IPS-18c (cell line): ENCODE data around the gene CCDC8.
A peak's percentile ranks its signal among the peaks of the same experiment; 100 is the strongest.
"Not testable (repeated sequence)": the region's sequence is repeated elsewhere in the genome, so short reads cannot be mapped to it uniquely, and the experiment has no call there.

Source experiments
- H3K4me3 ChIP-seq: 2 replicates; pipeline ENCODE4 v1.7.0; 2013; ENCODE audit warnings: low read depth, mild to moderate bottlenecking, low read length, moderate library complexity; ENCODE audit not compliant: insufficient read depth
- H3K9me3 ChIP-seq: one replicate; pipeline ENCODE4 v1.6.1; 2013; ENCODE audit warnings: mild to moderate bottlenecking, low read length, moderate library complexity; ENCODE audit not compliant: control insufficient read depth, insufficient read depth

Gene CCDC8

DNA sequence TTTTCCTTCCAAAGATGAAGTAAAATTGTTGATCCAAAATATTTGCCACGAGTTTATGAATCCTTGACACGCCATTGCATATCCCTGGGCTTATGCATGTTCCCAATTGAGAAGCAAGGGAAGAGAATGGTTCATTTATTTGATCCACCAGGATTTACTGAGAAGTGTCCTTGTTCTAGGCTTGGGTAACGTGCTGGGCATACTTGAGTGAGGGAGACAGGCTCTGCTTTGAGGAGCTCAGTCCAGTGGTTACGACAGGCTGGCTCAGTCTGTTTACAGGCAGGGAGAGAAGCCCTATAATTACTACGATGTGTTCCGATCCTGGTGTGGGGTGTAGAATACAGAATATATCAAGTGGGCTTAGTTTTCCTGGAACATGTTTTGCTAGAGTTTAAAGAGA lies 21.6 kb upstream of the CCDC8 start:
- Histone ChIP-seq H3K4me3 (no peak overlapping the region), H3K9me3 (no peaks in the 10 kb centered on the region)

DNA sequence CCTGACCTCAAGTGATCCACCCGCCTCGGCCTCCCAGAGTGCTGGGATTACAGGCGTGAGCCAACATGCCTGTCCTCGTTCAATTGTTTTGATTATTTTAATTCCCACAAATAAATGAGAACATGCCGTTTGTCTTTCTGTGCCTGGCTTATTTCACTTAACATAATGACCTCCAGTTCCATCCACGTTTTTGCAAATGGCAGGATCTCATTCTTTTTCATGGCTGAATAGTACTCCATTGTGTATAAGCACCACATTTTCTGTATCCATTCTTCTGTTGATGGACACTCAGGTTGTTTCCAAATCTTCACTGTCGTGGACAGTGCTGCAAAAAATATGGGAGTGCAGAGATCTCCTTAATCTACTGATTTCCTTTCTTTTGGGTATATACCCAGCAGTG lies 20.1 kb upstream of the CCDC8 start:
- not testable (repeated sequence) for H3K9me3 ChIP-seq, H3K4me3 ChIP-seq

DNA sequence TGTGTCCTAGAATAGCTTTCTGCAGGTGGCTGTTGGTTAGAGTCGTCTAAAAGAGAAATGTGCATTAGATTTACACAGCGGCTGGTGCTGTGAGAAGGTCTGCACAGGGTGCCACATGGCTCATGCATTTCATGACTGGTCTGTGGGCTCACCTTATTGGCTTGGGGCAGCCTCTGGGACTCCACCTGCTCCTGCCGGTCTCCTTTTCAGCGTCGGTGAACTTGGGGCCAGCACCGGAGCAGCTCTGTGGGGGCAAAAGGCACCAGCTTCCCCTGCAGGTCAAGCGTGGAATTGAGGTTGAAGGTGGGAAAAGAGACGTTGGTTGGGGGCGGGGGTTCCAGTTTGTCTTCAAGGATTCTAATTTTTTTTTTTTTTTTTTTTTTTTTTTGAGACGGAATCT lies 18.5 kb upstream of the CCDC8 start:
- H3K4me3 ChIP-seq = no peak overlapping the region
- no peaks in the 10 kb centered on the region for H3K9me3 ChIP-seq

DNA sequence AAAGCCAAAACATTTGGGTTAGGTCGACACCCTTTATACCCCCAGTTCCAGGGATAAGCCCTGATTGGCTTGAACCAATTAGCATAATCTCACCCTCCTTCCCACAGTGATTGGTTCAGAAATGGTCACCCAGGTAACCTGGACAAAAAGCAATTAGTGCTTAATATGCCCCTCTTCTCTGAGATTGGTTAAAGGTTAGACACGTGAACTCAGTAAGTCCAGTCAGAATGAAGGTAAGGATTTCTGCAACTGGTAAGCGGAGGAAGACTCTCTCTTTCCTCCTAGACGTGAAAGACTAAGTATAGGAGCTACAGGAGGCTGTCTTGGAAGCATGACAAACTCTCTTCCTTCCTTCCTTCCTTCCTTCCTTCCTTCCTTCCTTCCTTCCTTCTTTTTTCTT lies 16.6 kb upstream of the CCDC8 start:
- H3K9me3 ChIP-seq = no peaks in the 10 kb centered on the region
- H3K4me3 ChIP-seq = no peak overlapping the region

DNA sequence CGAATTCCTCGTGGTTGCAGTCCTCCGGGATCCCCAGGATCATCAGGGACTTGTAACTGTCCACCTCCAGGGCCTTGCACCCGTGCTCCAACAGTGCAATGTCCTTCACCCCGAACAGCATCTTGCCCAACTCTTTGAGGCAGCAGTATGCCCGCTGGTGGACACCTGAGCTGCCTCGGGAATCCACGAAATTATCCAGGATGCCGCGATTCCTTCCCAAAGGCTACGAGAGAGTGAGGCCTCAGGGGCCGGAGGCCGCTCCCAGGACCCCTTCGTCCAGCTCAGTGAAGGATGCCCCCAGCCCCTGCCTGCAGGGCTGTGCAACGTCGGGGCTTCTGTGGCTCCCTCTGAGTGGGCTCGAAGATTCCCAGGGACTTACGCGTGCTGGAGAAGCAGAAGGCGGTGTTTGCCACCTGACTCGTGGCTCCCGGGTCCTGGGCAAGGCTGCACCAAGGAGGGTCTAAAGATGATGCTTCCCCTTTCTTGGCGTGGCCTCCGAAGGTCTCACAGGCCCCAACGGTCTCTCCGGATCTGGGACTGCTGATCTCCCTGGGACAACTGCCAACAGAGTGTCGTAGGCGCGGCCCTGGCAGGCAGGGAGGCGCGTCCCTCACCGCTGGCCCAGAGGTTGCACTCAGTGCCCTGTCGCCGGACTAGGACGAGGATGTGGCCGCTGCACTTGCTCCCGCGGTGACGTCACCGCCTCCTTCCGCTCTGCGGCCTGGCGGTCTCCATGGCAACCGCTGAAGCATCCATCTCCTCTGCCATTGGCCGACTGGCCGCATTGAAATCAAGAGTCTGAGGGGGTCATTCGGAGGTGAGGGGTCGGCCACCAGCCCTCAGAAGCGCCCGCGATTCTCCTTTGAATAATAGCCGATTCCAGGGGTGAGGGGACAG lies 15.1 kb upstream of the CCDC8 start, which contains the start of gene PNMA8C:
PNMA8C (minus strand) TSS at position 698 of the 897 bp plus-strand sequence; CDS start at position 121, 577 bp downstream.
- H3K4me3 ChIP-seq = peak within 1 kb of the TSS; percentile 36; the same call in 1 of the 2 replicates

DNA sequence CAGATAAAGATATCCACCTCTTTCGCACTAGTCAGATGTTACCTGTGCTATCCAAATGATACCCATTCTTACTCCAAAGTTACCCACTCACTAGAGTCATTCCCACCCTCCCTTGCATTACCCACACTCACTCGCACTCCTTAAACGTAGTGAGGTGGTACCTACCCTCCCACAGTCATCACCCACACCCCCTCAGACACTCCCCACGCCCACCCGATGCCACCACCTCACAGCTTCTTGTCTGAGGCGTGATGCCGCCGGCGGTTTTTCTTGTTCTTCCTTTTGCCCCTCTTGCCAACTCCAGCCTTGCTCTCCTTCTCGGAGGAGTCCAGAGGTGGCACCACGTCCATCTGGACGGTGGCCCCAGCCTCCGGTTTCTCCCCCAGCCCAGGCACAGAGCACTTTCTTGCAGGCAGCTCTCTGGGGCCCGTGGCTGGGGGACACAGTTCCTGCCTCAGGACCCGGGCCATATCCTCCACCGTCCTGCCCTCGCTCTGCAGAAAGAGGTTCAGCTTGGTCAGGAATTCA lies 14.2 kb upstream of the CCDC8 start:
- no peak overlapping the region for H3K4me3 ChIP-seq
- no peaks in the 10 kb centered on the region for H3K9me3 ChIP-seq

More for the DNA sequence above, 15.1 kb upstream of the CCDC8 start, which contains the start of gene PNMA8C:
- H3K9me3 ChIP-seq = no peaks in the 10 kb centered on the region

DNA sequence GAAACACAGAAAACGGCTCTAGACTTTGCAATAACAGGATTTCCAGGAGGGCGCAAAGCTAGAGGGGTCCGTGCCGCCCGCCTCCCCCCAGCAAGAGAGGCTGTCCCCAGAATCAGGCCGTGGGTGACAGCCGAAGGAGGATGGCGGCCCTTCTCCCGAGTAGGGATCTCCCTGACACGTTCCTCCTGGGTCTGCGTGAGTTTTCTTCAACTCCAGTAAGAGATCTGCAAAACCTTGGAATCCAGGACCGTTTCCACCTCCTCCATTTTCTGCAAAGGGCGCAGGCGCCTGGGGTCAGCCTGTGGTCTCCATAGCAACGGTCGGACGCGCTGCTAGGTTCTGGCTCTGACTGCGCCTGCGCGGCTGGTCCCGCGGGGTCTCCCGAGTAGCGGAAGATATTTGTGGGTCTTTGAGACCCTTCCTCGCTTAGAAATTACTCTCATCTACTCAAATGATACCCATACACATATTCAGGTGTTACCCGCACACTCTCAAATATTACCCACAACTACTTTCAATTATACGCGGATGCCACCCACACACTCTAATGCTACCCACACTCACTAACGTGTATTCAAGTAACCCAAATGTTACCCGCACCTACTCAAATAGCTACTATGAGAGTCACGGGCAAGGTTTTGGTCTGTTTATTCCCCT lies 13.3 kb upstream of the CCDC8 start:
- Histone ChIP-seq H3K4me3 (peak overlapping the region; percentile 76), H3K9me3 (no peaks in the 10 kb centered on the region)

DNA sequence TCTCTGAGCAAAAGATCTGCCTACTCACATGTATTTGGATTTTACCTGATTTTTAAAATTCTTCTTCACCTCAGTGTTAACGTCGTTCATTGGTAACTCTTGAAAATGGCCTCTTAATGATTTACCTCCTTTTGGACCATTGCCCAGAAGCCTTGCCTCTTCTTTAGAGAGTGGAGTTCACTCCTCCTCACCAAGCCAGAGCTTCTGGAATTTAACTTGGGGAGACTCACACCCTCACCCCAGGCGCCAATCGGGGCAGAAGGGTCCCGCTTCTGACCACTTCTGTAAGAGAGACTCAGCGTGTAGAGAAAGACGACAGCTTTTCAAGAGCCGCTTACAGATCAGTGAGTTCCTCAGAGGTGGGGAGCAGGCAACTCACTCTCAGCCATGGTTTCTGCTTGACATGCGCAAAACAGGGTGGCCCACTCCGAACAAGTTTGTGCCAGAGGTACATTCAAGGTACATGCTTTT lies 12.7 kb upstream of the CCDC8 start:
- peak overlapping the region; percentile 76 for H3K4me3 ChIP-seq
- no peaks in the 10 kb centered on the region for H3K9me3 ChIP-seq

DNA sequence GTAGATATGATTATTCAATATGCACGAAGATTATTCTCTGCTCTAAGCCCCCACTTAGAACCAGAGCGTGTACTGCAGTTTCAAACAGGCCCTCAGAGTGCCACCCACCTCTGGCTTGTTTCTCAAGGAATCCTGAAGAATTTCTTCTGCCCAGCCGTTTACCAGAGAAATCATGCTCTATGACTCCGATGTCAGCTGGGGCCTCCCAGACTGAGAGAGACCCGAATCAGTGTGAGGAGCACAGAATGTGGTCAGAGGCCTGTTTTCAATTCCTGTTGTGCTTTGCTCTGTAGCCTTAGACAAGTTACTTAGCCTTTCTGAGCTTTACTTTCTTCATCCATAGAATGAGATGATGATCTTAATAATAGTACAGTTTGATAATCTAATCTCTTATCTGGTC lies 9.8 kb upstream of the CCDC8 start:
- no peak overlapping the region for H3K4me3 ChIP-seq
- H3K9me3 ChIP-seq = no peaks in the 10 kb centered on the region

DNA sequence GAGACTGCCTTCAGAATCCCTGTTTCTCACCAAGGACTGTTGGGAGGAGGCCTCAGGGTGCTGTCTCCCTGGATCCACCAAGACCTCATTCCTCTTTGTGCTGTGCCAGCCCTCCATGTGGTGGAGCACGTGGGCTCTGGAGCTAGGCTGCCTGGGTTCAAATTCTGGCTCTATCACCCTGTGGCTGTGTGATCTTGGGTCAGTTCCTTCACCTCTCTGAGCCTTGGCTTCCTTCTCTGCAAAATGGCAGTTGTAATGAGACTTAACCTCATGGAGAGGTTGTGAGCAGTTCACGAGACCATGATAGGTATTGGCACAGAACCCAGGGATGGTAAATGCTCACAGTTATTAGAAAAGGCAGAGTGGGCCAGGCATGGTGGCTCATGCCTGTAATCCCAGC lies 9.0 kb upstream of the CCDC8 start:
- Histone ChIP-seq H3K9me3 (no peaks in the 10 kb centered on the region), H3K4me3 (no peak overlapping the region)

DNA sequence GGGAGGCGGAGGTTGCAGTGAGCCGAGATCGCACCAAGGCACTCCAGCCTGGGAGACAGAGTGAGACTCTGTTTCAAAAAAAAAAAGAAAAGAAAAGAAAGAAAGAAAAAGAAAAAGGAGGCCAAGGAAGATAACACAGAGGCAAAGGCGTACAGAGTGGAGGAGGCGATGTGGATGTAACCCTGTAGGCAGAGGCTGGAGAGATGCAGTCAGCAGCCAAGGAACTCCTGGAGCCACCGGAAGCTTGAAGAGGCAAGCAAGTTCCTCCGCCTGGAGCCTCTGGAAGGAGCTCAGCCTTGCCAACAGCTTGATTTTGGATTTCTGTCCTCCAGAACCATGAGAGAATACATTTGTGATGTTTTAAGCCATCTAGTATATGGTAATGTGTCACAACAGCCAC lies 6.7 kb upstream of the CCDC8 start:
- Histone ChIP-seq H3K9me3 (no peaks in the 10 kb centered on the region), H3K4me3 (no peak overlapping the region)

DNA sequence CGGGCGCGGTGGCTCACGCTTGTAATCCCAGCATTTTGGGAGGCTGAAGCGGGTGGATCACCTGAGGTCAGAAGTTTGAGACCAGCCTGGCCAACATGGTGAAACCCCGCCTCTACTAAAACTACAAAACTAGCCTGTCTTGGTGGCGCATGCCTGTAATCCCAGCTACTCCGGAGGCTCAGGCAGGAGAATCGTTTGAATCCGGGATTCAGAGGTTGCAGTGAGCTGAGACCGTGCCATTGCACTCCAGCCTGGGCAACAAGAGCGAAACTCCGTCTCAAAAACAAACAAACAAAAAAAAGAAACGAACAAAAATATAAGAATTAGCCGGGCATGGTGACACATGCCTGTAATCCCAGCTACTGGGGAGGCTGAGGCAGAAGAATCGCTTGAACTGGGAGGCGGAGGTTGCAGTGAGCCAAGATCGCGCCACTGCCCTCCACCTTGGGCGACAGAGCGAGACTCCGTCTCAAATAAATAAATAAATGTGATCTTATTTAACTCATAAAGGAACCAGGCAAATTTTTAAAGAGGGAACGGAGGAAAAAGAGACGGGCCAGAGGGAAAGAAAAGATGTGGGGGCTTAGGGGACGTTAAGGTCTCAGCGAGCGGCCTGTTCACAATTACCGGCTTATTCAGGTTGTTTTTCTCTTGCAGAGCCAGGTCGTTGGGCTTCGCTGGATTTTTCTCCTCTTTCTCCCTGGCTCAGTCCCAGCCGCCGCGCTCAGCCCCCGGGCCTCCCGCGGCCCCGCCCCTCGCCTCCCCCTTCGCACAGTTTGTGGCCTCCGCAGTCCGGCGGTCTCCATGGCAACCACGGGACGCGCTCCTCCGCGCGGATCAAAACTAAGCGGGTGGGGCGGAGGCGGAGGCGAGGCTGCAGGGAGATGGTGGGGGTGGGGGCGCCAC lies 2.7 kb upstream of the CCDC8 start:
- peak overlapping the region; percentile 34; the same call in 1 of the 2 replicates for H3K4me3 ChIP-seq
- H3K9me3 ChIP-seq = not testable (repeated sequence)

DNA sequence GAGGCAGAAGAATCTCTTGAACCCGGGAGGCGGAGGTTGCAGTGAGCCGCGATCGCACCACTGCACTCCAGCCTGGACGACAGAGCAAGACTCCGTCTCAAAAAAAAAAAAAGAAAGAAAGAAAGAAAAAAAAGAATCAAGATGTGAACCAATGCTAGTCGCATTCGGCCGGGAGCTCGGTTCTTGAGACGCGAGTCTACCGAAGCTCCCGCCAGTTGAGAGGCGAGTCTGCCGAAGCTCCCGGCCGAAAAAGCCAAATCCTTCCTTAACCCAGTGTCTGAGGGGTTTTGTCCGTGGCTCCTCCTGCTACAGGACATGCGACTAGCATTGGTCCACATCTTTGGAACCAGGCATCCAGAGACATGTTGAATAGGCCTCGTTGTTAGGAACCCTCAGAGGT lies 1.5 kb upstream of the CCDC8 start:
- not testable (repeated sequence) for H3K4me3 ChIP-seq, H3K9me3 ChIP-seq

DNA sequence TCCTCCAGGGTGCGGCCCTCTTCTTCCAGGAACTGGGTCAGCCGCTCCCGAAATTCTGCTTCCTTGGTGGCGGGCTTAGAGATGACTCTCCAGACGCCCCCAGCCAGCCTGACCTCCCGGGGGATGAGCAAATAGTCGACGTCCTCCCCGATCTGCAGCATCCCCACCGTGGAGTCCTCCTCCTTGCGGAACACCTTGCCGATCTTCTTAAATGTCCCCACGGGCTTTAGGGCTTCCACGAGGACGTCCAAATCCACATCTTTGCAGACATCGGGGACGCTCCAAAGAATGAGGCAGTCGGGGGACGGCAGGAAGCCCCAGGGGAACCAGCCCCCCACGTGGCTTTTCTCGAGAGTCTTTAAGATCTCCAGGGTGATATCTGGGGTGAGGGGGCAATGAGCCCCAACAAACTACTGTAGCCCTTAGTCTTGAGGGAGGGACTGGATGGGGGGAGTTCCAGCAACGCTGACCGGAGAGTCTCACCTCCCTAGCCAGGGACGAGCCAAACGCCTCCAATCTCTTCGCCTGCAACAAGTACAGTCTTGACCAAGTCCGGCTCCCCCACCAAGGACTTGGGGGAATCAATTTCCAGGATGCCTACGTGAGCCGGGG lies 608 bp downstream of the CCDC8 start:
- H3K4me3 ChIP-seq = peak overlapping the region; percentile 77
- H3K9me3 ChIP-seq = no peaks in the 10 kb centered on the region

DNA sequence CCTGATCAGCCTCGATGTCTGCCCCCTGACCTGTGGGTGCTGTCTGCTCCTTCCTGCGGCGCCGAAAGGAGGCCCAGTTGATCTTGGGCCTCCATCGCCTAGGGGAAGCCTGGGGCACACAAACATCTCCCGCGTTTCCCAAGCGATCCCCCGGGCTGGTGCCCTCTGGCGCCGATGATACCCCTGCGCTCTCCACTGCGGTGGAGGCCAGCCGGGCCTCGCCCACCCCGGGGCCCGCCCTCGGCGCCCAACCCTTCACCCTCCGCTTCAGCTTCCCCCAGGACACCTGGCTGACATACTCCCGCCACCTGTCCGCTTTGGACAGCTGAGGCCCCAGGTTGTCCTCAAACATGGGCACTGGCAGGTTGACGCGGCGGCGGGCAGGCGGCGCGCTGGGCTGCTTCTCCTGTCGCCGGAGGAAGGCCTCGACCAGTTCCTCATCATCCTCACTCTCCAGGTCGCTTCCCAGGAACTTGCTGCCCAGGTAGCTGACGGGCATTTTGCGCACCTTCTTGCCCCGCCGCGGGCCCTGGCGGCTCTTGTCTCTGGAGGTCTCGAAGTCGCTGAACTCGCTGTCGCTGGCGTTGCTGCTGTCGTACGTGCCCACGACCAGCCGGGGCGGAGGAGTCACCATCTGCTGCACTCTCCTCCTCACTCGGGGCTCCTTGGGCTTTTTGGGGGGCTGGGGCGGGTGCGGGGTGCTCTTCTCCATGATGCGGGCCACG lies 1.3 kb downstream of the CCDC8 start:
- Histone ChIP-seq H3K9me3 (no peaks in the 10 kb centered on the region), H3K4me3 (peak overlapping the region; percentile 77)
